SH-SY5Y (cell line): ENCODE measurements around the gene MRPL19.

Experiments used
- GATA2 ChIP-seq: IDR thresholded peaks from 2 replicates; pipeline ENCODE4 v1.6.1; 2011; ENCODE audit warnings: mild to moderate bottlenecking, low read depth, low read length
- GATA3 ChIP-seq: IDR thresholded peaks from 2 replicates; pipeline ENCODE4 v1.6.1; 2011; ENCODE audit warnings: low read depth, mild to moderate bottlenecking, low read length, moderate library complexity

The MRPL19 gene

GRCh38 chr2:75633620-75634019 is 13.0 kb upstream of the MRPL19 start:
- TF ChIP-seq GATA3 (no peak), GATA2 (no peak)

DNA sequence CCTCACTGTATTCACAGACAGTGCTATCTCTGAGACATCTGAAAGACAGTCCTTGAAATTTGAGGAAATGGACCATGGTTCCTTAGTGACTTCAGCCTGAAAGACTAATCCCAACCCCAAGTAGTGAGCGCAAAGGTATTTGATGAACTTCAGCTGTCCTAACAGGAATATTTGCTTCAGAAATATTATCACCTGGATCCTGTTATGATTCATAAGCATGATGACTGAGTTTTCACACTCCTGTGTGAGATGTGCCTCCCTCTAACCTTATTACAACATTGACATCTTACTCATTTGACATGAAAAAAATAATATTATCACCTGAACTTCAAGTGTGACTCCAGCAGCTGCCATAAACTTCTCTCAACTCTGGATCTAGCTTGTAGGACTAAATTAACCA is 11.6 kb upstream of the MRPL19 start:
- TF ChIP-seq GATA2 = no peak
- TF ChIP-seq GATA3 = no peak

DNA sequence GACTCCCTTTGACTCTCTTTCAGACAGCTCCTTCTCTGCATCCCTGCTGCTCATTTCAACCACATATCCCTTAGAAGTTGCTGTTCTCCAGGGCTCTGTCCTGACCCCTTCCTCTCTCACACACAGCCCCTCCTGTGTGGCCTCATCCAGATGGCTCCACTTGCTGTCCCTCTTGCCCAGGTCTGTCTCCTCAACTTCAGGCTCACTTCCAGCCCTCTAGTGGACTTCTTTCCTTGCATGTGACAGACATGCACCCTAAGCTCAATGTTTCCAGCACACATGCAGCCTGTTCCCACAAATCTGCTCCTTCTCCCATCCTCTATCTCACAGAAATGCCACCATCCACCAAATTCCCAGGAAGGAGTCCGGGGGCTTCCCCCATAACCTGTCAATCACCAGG is 9.0 kb upstream of the MRPL19 start:
- TF ChIP-seq GATA2 (no peak), GATA3 (no peak)

DNA sequence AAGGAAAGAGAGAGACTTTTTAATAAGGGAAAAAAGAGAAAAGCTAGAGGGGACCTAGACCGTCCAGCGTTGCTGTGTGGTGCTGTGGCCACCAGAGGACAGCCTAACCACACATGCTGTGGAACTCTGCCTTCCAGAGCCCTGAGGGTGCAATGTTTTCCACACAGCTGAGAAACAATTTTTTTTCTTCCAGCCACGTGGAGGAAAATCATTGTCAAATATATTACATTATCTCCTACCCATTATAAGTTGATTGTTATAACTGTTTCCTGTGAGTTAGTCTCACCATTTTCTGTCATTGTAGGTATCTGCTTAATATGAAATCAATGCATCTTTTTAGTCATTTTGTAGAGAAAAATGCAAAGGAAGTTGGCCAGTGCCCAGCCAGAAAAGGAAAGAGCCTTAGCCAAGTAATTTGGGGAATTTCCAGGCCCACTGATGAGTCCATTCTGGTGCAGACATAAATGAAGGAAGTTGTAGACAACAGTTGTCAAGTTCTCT is 5.9 kb upstream of the MRPL19 start:
- TF ChIP-seq GATA2 (no peak), GATA3 (no peak)

DNA sequence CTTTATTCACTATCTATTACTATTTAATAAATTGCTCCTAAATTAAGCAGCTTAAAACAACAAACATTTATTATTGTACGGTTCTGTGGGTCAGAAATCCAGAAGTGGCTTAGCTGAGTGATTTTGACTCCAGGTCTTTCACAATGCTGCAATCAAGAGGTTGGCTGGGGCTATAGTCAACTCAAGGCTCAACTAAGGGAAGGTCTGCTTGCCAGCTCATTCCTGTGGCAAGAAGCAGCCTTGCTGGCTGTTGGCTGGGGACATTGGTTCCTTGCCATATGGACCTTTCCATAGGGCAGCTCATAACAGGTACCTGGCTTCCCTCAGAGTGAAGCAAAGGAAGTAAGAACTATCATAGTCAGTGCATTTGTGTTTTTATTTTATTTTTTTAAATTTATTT is 5.0 kb upstream of the MRPL19 start:
- TF ChIP-seq GATA3 (no peak), GATA2 (no peak)

DNA sequence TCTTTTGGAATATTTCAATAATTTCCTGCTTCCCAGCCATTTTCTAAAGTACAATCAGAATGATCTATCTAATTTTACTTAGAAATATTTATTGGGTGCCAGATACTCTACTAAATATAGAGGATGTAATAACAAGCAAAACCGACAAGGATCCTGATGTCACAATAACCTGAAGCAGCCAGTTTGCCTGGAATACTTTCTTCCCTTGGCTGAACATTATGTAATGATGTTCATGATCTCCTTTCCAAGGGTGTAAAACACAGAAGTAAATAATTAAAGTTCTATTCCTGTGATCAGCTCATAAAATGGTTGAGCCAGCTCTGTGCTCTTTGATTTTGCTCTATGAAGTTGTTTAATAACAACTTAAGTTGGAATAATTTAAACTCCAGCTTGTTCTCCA is 2.6 kb upstream of the MRPL19 start:
- TF ChIP-seq GATA3 (no peak), GATA2 (no peak)

DNA sequence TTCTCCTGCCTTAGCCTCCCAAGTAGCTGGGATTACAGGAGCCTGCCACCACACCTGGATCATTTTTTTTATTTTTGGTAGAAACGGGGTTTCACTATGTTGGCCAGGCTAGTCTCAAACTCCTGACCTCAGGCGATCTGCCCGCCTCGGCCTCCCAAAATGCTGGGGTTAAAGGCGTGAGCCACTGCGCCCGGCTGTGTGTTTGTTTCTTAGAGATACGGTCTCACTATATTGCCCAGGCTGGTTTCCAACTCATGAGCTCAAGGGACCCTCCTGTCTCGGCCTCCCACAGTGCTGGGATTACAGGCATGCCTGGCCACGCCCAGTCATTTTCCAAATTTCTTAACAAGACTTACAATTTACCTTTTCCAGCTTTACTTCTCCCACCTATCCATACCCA is 940 bp upstream of the MRPL19 start:
- no peak for TF ChIP-seq GATA2
- no peak for TF ChIP-seq GATA3

DNA sequence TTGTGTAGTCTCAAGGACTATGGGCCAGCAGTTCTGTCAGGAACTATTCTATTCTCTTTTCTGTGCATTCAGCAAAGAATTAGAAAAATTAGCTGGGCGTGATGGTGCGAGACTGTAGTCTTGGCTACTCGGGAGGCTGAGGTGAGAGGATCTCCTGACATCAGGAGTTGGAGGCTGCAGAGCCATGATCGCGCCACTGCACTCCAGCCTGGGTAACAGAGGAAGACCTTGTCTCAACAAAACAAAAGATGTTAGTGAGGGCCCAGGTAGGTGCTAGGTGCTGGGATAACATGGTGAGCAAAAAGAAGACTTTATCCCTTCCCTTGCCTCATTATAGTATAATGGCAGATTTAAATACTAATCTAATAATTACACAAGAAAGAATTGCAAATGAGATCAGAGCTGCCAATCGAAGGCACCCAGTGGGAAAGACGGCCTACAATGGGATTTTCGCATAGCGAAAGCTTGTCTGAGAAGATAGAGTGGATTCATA is 447 bp upstream of the MRPL19 start:
- TF ChIP-seq GATA3 (no peak), GATA2 (no peak)

DNA sequence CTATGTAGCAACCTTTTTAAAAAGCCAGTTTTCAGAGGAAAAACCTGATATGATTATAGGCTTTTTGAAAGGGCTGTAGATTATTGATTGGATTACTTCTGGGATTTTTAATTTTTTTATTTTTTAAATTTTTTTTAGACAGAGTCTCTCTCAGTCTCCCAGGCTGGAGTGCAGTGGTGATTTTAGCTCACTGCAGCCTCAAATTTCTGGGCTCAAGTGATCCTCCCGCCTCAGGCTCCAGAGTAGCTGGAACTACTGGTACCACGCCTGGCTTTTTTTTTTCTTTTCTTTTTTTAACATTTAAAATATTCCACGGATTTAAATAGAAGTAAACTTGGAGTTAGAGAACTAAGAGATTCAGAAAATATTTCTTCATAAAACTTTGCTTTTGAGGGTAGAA is 1.2 kb downstream of the MRPL19 start:
- TF ChIP-seq GATA2 (no peak), GATA3 (no peak)

- TF ChIP-seq GATA3 (no peak), GATA2 (no peak)
Measured at GRCh38 chr2:75654012-75654411, 7.4 kb downstream of the MRPL19 start.

- TF ChIP-seq GATA2 = no peak
- TF ChIP-seq GATA3 = no peak
Measured at GRCh38 chr2:75655861-75656260, 9.3 kb downstream of the MRPL19 start.

- TF ChIP-seq GATA3 (no peak), GATA2 (no peak)
Measured at GRCh38 chr2:75656563-75656962, 10.0 kb downstream of the MRPL19 start.

DNA sequence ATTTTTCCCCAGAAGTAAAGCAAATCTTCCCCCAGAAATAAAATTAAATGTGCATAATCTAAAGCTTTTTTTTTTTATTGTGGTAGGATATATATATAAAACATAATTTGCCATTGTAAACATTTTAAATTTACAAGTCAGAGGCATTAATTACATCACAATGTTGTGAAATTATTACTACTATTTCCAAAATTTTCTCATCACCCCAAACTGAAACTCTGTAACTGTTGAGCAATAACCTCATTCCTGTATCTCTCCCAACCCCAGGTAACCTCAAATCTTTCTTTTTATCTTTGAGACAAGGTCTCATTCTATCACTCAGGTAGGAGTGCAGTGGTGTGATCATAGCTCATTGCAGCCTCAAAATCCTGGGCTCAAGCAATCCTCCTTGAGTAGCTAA is 11.2 kb downstream of the MRPL19 start:
- TF ChIP-seq GATA3 (no peak), GATA2 (no peak)

GRCh38 chr2:75666911-75667310 is 20.3 kb downstream of the MRPL19 start:
- TF ChIP-seq GATA2 (no peak), GATA3 (no peak)

DNA sequence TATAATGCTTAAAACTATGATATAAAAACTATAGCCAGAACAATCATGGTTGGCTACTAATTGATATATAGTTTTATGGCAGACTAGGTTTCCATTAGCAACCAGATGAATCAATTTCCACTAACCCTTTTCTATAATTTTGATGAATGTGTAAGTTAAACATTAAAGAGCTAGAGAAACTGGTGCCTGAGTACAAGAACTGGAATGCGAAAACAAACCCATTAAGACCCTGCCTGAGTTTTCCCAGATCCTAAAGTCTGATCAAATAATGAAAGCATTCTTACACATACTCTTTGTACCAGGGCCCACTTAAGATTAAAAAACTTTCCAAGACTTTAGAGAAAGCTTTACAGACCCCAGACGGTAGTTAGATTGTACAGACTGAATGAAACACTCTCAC is 21.3 kb downstream of the MRPL19 start:
- no peak for TF ChIP-seq GATA2

- TF ChIP-seq GATA3 = no peak
- no peak for TF ChIP-seq GATA2
Measured at GRCh38 chr2:75675908-75676307, 29.3 kb downstream of the MRPL19 start.

DNA sequence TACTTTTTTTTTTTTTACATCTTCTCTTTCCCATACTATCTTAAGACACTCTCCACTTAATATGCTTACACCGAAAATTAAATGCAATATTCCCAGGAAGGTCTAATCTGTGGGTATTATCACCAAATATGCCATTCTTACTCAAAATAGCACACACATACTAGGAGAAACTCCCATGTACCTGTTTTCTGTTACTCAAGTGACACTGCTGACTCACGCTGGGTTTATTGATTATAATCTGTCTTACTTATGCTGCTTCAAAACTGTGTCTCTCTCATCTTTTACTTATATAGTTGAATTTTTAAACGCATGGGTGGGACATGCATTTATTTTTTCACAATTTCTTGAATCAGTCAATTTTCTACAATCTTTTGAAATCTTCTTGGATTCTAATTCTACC is 29.9 kb downstream of the MRPL19 start:
- no peak for TF ChIP-seq GATA3
- TF ChIP-seq GATA2 = no peak
